Activated CD4-positive, alpha-beta T cell treated with anti-CD3 and anti-CD28 coated beads, Interleukin-2, amount 50 U/mL, for 1 hour (primary cell): Measurements from ENCODE around the gene CARS1.

ENCODE experiments used
- DNase-seq: peaks from one replicate; pipeline ENCODE4 v3.0.0-alpha.2; 2020

The CARS1 gene

GRCh38 chr11:3037040-3037944, 19.9 kb downstream of the CARS1 start:
- DNase-seq: peak; percentile 44

- DNase-seq: no peak
These were observed 20.8 kb downstream of the CARS1 start for GRCh38 chr11:3036419-3036818.

GRCh38 chr11:3035333-3035732, 21.9 kb downstream of the CARS1 start:
- no peak for DNase-seq

GRCh38 chr11:3030289-3031070, 26.7 kb downstream of the CARS1 start:
- DNase-seq: no peak

- no peak for DNase-seq
These were observed 28.4 kb downstream of the CARS1 start for GRCh38 chr11:3028813-3029212.

GRCh38 chr11:3026803-3027202, 30.4 kb downstream of the CARS1 start:
- no peak for DNase-seq

- no peak for DNase-seq
These were observed 34.2 kb downstream of the CARS1 start for GRCh38 chr11:3022982-3023381.

GRCh38 chr11:3022300-3022967, 34.8 kb downstream of the CARS1 start:
- no peak for DNase-seq

- peak; percentile 37 for DNase-seq
These were observed 36.1 kb downstream of the CARS1 start for GRCh38 chr11:3021125-3021524.

GRCh38 chr11:3020011-3020410, 37.2 kb downstream of the CARS1 start:
- no peak for DNase-seq

- no peak for DNase-seq
These were observed 38.6 kb downstream of the CARS1 start for GRCh38 chr11:3018596-3018995.

GRCh38 chr11:3016861-3017260, 40.4 kb downstream of the CARS1 start:
- no peak for DNase-seq

- DNase-seq: no peak
These were observed 41.4 kb downstream of the CARS1 start for GRCh38 chr11:3015796-3016195.

GRCh38 chr11:3014943-3015342, 42.3 kb downstream of the CARS1 start:
- no peak for DNase-seq

GRCh38 chr11:3014057-3014938, 42.9 kb downstream of the CARS1 start:
- peak; percentile 70 for DNase-seq

GRCh38 chr11:3011891-3012885, 45.0 kb downstream of the CARS1 start:
- no peak for DNase-seq

- DNase-seq: no peak
These were observed 46.5 kb downstream of the CARS1 start for GRCh38 chr11:3010521-3011275.

GRCh38 chr11:3010004-3010403, 47.2 kb downstream of the CARS1 start:
- DNase-seq: no peak

- no peak for DNase-seq
These were observed 47.7 kb downstream of the CARS1 start for GRCh38 chr11:3009481-3009880.

GRCh38 chr11:3008746-3009336, 48.4 kb downstream of the CARS1 start:
- DNase-seq: no peak
